Measurements from ENCODE around the gene FAM163B.

The FAM163B gene

DNA sequence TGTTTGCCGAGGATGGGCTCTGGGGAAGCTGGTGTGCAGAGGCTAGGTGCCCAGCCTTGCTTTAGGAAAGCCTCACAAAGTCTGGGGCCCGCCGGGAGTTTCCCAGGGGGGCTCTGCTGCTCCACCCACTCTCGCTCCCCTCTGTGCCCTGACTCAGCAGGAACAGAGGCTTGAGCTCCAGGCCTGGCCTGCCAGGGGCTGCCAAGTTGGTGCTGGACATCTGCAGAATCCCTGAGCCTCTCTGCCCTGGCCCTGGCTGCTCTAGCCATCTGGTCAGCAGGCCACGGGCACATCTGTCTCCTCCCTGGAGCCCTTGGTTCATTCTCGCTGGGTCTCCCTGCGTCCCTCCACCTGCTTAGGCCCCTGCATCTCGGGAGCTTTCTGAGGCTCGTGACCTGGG, 75.3 kb downstream of the FAM163B start:
- Mint-ChIP-seq H3K9me3 (no peaks in the 10 kb centered on the region), H3K4me3 (no peak overlapping the region), H3K27me3 (peaks cover 25% of the 10 kb centered on the region), H3K4me1 (peaks cover 8% of the 10 kb centered on the region), H3K27ac (no peak overlapping the region), H3K36me3 (no peaks in the 10 kb centered on the region)
- DNase-seq (ENCODE audit: low spot score in 2 of 2) (no peak), ATAC-seq (ENCODE audit: low read depth) (no peak)

DNA sequence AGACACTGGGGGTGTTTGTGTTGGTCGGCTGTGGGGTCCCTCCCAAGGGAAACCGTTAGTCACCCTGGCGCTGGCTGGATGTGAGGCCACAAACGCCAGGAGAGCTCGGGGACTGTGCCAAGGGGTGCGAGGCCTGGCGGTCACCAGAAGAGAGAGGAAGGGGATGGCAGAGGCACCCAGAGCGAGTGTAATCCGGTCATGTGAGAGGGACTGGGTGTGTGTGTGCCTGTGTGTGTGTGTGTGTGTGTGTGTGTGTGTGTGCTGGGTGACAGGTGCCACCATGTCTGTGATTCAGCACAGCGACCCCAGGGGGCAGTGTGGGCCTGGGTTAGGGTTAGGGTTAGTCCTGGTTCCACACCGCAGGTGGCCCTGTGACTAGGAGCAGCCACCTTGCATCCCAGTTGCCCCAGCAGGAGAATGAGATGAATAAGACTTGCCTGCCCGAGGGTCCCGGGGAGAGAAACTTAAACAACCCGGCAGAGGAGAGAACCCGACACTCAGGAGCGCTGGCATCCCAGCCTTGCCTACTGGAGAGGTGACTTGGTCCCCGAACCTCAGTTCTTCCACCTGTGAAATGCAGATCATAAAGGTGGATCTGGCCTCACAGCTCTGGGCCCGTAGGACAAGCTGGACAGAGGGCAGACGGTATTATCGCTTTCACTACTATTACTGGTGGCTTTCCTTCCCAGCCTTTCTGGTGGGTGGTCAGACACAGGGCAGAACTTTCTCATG, 76.1 kb downstream of the FAM163B start:
- Mint-ChIP-seq H3K4me3 (no peak overlapping the region), H3K4me1 (peaks cover 7% of the 10 kb centered on the region), H3K36me3 (no peaks in the 10 kb centered on the region), H3K27ac (no peak overlapping the region), H3K9me3 (no peaks in the 10 kb centered on the region), H3K27me3 (peaks cover 26% of the 10 kb centered on the region)
- DNase-seq (ENCODE audit: low spot score in 2 of 2) (peak; percentile 44 to 50), ATAC-seq (ENCODE audit: low read depth) (peak; percentile 75)

DNA sequence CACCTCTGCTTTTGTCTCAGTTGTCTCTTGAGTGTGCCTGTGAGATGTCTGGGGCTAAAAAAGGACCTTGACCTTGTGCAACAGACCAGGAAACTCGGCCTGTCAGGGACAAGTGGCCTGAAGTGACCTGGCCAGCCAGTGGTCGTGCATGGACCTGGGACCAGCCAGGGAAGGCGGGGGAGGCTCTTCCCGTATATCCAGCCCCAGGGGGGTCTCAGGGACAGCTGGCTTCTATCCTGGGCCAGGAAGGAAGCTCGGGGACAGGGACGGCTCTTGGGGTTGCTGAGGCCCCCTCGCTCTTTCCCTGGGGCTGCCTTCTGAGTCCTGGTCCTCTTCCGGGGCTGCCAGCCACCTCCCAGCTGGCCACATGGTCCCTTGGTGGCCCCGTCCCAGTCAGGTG, 77.9 kb downstream of the FAM163B start:
- H3K36me3 Mint-ChIP-seq, result no peaks in the 10 kb centered on the region
- no peak overlapping the region for H3K27ac Mint-ChIP-seq
- peaks cover 29% of the 10 kb centered on the region for H3K27me3 Mint-ChIP-seq
- H3K9me3 Mint-ChIP-seq, result no peaks in the 10 kb centered on the region
- no peak overlapping the region for H3K4me3 Mint-ChIP-seq
- DNase-seq (ENCODE audit: low spot score in 2 of 2), result no peak
- H3K4me1 Mint-ChIP-seq, result peaks cover 7% of the 10 kb centered on the region
- no peak for ATAC-seq (ENCODE audit: low read depth)

DNA sequence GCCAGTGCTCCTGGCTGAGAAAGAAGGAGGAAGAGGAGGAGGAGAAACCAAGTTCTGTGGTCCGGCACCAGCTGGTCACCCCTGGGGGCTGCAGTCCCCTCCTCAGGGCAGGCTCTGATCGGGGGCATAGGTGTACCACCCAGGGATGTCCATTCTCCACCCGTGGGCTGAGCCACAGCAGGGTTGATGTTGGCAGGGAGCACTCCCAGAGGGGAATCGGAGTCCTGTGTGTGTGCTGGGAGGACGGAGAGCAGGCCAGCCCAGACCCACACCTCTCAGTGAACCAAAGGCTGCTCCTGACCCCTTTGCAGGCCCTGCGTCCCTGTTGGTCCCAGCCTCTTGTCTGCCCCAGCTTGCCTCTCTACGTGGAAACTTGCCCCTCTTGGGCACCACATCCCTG, 79.3 kb downstream of the FAM163B start:
- H3K4me1 Mint-ChIP-seq, result peaks cover 7% of the 10 kb centered on the region
- ATAC-seq (ENCODE audit: low read depth) (no peak), DNase-seq (ENCODE audit: low spot score in 2 of 2) (no peak)
- no peak overlapping the region for H3K27ac Mint-ChIP-seq
- peaks cover 24% of the 10 kb centered on the region for H3K27me3 Mint-ChIP-seq
- H3K9me3 Mint-ChIP-seq, result no peaks in the 10 kb centered on the region
- no peaks in the 10 kb centered on the region for H3K36me3 Mint-ChIP-seq
- no peak overlapping the region for H3K4me3 Mint-ChIP-seq

DNA sequence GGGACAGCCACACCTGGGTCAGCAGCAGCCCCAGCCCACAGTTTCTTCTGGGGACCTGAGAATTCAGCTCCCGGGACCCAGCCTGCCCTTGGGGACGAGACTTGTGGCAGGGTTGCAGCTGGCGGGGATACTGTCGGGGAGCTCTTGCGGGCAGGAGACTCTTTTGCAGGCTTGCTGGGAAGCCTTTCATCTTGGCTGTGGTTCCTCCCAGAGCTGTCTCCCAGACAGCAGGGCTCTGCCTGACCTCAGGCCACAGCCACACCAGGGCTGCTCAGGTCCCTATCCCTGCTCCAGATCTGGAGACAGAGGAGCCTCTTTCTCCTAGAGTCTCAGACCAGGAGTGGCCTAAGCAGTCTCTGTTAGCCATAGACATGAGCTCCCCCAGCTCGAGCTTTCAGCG, 79.7 kb downstream of the FAM163B start:
- Mint-ChIP-seq H3K36me3 (no peaks in the 10 kb centered on the region), H3K27me3 (peaks cover 24% of the 10 kb centered on the region), H3K9me3 (no peaks in the 10 kb centered on the region), H3K27ac (no peak overlapping the region), H3K4me1 (peaks cover 7% of the 10 kb centered on the region), H3K4me3 (no peak overlapping the region)
- DNase-seq (ENCODE audit: low spot score in 2 of 2), result no peak
- no peak for ATAC-seq (ENCODE audit: low read depth)

DNA sequence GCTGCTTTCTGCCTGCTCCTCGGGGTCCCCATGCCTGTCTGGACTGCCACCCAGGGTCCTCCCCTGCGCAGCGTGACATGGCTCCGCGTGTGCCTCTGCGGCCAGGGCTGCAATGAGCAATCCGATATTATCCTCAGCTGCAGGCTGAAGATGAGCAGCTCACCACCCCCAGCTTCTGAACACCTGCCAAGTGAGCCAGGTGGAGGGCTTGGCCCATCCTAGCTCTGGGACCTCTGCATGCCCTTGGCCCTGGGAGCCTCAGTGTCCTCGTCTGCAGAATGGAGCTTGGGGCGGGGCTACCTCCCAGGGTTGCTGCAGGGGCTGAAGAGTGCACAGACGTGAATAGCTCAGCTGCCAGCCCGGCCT, 80.3 kb downstream of the FAM163B start:
- ATAC-seq (ENCODE audit: low read depth), result no peak
- Mint-ChIP-seq H3K27me3 (peaks cover 22% of the 10 kb centered on the region), H3K36me3 (no peaks in the 10 kb centered on the region), H3K4me1 (peaks cover 7% of the 10 kb centered on the region), H3K4me3 (no peak overlapping the region), H3K9me3 (no peaks in the 10 kb centered on the region), H3K27ac (no peak overlapping the region)
- DNase-seq (ENCODE audit: low spot score in 2 of 2), result no peak

DNA sequence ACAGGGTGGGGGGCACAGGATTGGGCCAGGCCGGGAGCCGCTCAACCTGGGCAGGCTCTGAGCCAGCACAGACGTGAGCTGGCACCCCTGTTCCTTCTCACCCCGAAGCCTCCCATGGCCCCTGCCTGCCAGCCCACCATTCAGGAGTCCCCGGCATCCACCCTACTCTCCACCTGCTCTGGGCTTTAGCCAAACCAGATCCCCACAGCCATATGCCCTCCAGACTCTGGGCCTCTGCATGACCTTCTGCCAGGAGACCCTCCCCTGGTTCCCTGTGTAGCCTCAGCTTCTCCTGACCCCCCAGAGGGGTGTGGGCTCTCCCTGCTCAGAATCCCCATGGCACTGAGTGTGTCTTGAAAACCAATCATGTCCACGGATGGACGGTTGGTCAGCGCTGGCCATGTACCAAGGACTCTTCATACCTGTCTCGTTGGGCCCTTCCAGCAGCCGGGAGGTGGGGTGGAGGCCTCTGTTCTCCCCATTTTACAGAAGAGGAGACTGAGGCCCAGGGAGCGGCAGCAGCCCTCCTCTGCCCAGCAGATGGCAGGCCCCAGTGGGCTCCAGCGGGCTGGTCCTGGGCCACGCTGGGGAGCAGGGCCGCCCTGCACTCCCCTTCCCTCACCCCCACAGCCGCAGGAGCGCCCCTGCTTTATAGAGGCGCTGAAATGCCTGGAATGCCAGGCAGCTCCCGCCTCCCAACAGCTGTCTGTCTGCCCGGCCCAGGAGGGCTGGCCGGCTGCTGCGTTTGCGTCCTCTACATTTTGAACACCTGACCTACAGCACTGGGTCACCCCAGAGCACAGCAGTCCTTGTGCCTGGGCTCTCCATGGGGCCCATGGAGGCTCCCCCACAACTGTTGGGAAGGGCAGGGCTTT, 81.0 kb downstream of the FAM163B start:
- H3K9me3 Mint-ChIP-seq, result no peaks in the 10 kb centered on the region

DNA sequence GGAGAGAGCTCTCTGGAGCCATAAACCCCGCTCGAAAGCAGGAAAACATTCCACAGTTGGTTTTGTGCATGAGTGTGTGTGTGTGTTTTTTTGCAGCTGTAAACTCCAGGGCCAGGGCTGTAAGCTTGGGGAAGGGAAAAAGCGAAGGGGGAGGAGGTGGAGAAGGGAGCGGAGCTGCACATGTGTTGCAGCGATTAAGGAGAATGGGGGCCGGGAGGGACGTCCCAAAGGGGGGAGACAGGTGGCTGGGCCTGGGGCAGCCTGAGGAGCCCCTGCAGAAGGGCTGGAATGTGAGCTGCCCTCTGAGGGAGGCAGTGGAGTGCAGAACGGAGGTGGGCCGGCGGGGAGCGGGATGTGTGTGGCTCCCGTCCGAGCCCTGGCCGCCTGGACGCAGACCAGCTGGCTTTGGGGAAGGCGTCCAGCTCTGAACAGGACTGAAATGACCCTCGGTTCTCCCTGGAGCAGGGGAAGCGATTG, 81.7 kb downstream of the FAM163B start:
- no peak overlapping the region for H3K4me3 Mint-ChIP-seq
- ATAC-seq (ENCODE audit: low read depth), result no peak

More for the DNA sequence above, 81.0 kb downstream of the FAM163B start:
- H3K27ac Mint-ChIP-seq, result no peak overlapping the region
- no peaks in the 10 kb centered on the region for H3K36me3 Mint-ChIP-seq
- ATAC-seq (ENCODE audit: low read depth) (no peak), DNase-seq (ENCODE audit: low spot score in 2 of 2) (no peak)
- H3K4me1 Mint-ChIP-seq, result peaks cover 7% of the 10 kb centered on the region
- no peak overlapping the region for H3K4me3 Mint-ChIP-seq
- H3K27me3 Mint-ChIP-seq, result peaks cover 26% of the 10 kb centered on the region

More for the DNA sequence above, 81.7 kb downstream of the FAM163B start:
- Mint-ChIP-seq H3K27ac (no peak overlapping the region), H3K9me3 (no peaks in the 10 kb centered on the region), H3K36me3 (no peaks in the 10 kb centered on the region), H3K4me1 (peaks cover under 1% of the 10 kb centered on the region), H3K27me3 (peaks cover 22% of the 10 kb centered on the region)
- DNase-seq (ENCODE audit: low spot score in 2 of 2), result no peak
